ENCODE data around the gene WARS2.

The WARS2 gene

GRCh38 chr1:118986555-118987467 is 153.6 kb downstream of the WARS2 start:
- no peak for TF ChIP-seq CTCF (conservative IDR thresholded peaks at IDR 0.05; ENCODE audit: low read length)
- peak; percentile 66 for DNase-seq (ENCODE audit: low read depth)
- H3K4me3 ChIP-seq (ENCODE audit: low read length), result peak overlapping the region; percentile 70

DNA sequence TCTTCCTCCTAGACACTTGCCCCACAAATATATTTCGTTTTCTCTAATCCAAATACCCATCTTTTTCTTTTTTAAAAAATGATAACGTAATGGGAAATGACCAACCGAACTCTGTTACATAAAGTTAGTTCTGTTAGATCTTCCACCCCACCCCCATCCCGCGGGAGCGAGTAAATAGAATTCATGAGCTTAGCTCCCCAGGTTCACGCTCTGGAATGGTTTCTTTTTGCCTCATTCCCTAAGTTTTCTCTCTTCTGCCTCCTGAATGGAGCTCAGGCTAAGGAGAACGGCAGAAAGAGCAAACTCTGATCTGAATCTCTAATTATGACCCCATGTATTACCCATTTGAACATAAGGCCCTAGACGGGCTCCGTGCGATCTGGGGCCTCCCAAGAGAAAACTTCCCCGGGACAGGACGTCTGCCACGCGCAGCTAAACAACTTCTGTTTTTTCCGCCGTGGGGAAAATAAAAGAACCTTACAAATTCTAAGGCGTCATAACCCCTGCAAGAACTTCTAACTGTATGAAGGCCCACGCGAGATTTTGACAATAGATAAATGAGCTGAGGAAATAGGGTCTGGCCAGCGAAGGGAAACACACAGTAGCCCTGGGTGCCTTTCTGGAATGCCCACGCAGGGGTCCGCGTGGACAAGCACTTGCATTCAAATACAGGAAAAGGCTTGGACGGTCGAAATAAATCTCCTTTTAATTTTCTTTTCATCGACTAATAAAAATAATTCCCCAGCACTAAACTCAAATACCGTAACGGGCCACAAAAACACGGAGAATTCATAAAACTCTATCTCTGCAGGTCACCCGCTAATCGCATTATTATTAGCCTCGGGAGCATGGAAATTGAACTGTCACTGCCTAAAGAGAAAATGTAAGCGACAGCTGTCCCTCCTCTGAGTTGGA is 154.6 kb downstream of the WARS2 start:
- peak overlapping the region; percentile 70 for H3K4me3 ChIP-seq (ENCODE audit: low read length)

GRCh38 chr1:118984722-118985639 is 155.5 kb downstream of the WARS2 start:
- TF ChIP-seq CTCF (conservative IDR thresholded peaks at IDR 0.05; ENCODE audit: low read length), result no peak
- DNase-seq (ENCODE audit: low read depth), result no peak
- H3K4me3 ChIP-seq (ENCODE audit: low read length), result peak overlapping the region; percentile 70

More for the DNA sequence above, 154.6 kb downstream of the WARS2 start:
- TF ChIP-seq CTCF (conservative IDR thresholded peaks at IDR 0.05; ENCODE audit: low read length), result no peak
- no peak for DNase-seq (ENCODE audit: low read depth)

- TF ChIP-seq CTCF (conservative IDR thresholded peaks at IDR 0.05; ENCODE audit: low read length), result no peak
- peak overlapping the region; percentile 70 for H3K4me3 ChIP-seq (ENCODE audit: low read length)
- DNase-seq (ENCODE audit: low read depth), result peak; percentile 66
Measured at GRCh38 chr1:118984086-118984721, 156.2 kb downstream of the WARS2 start.

DNA sequence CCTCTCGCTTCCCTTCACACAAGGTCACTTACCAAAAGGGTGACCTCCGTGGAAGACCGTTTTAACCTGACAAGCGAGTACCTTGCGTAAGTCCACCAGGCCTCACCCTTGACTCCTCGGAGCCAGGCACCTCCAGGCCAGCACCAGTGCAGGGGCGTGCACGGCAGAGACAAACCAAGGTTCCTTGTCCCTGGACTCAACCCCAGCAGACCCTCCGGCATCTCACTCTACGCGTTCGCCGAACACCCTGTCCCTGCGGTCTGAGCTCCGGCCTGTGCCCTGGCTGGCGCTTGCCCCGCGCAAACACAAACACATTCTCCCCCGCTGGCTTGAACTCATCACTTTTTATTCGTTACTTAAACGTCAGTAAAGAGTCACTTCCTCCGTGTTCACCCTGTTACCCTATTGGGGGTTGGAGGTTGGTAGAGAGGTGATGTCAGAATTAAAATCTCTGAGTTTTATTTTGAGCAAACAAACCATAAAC is 156.9 kb downstream of the WARS2 start:
- peak; percentile 43 for DNase-seq (ENCODE audit: low read depth)
- peak overlapping the region; percentile 70 for H3K4me3 ChIP-seq (ENCODE audit: low read length)
- TF ChIP-seq CTCF (conservative IDR thresholded peaks at IDR 0.05; ENCODE audit: low read length), result no peak

All from AG10803 (cell line).